Caco-2 (cell line): ENCODE measurements around the gene ITPRIP. TPM values are rescaled to one million over a fixed set of nuclear protein-coding genes. Genes with fewer than 3 reads are reported as not detected.

Source experiments
- BruUV-seq: library from RNA; stranded (reverse); fragments of 400-500 nt; replicated peaks from 2 replicates; lab custom pipeline; 2021; lab: Mats Ljungman, UMichigan
- CTCF ChIA-PET: fragments of 300-600 bp; sonication (Branson Sonifier 250); formaldehyde crosslinking; loops from one replicate; lab custom pipeline; 2022; ENCODE audit warnings: antibody characterized with exemption; lab: Charles Lee
- POLR2A ChIA-PET: fragments of 300-600 bp; sonication (Branson Sonifier 250); formaldehyde crosslinking; loops from one replicate; lab custom pipeline; 2022; ENCODE audit warnings: antibody characterized with exemption; lab: Charles Lee
- DNase-seq, 2 experiments: peaks; one replicate each; pipeline versions ENCODE4 v3.0.0 to v3.0.0-alpha.2; 2020 to 2022
- H3K27me3 ChIP-seq: replicated peaks from 2 replicates; pipeline ENCODE4 v1.6.0; 2011; ENCODE audit warnings: low read length; ENCODE audit not compliant: control insufficient read depth, insufficient read depth
- H3K36me3 ChIP-seq: 2 replicates; pipeline ENCODE4 v1.5.1; 2011; ENCODE audit warnings: low read length; ENCODE audit not compliant: control insufficient read depth, insufficient read depth
- H3K4me1 ChIP-seq: fragments of 250-450 bp; sonication (Bioruptor Pico); 2 replicates; pipeline ENCODE4 v1.5.1; 2020; ENCODE audit warnings: mild to moderate bottlenecking
- H3K4me3 ChIP-seq: 2 replicates; pipeline ENCODE4 v1.5.1; 2011; ENCODE audit warnings: low read depth, mild to moderate bottlenecking, control low read depth, low read length
- H3K9me3 ChIP-seq: fragments of 250-450 bp; sonication (Bioruptor Pico); 2 replicates; pipeline ENCODE4 v1.5.1; 2020; ENCODE audit warnings: mild to moderate bottlenecking, moderate library complexity
- H3K27ac Mint-ChIP-seq: one replicate; pipeline ENCODE4 v1.8.0; 2022; ENCODE audit warnings: mixed read lengths; ENCODE audit not compliant: unreplicated experiment
- H3K27me3 Mint-ChIP-seq: one replicate; pipeline ENCODE4 v1.8.0; 2022; ENCODE audit warnings: mixed read lengths; ENCODE audit not compliant: insufficient read depth, unreplicated experiment
- H3K36me3 Mint-ChIP-seq: one replicate; pipeline ENCODE4 v1.8.0; 2022; ENCODE audit warnings: mild to moderate bottlenecking, mixed read lengths; ENCODE audit not compliant: insufficient read depth, unreplicated experiment
- H3K4me1 Mint-ChIP-seq: one replicate; pipeline ENCODE4 v1.8.0; 2022; ENCODE audit warnings: low read depth, mixed read lengths; ENCODE audit not compliant: unreplicated experiment
- H3K4me3 Mint-ChIP-seq: one replicate; pipeline ENCODE4 v1.8.0; 2022; ENCODE audit warnings: mild to moderate bottlenecking, moderate library complexity, mixed read lengths; ENCODE audit not compliant: unreplicated experiment
- H3K9me3 Mint-ChIP-seq: one replicate; pipeline ENCODE4 v1.8.0; 2022; ENCODE audit warnings: mixed read lengths; ENCODE audit not compliant: unreplicated experiment
- intact Hi-C: fragments of 100-400 bp; cut with micrococcal nuclease; formaldehyde crosslinking; loops from one replicate; pipeline ENCODE4 v1.10.0; 2022; ENCODE audit not compliant: unreplicated experiment
- total RNA-seq: library from RNA; stranded (reverse); gene quantifications from 2 replicates; pipeline ENCODE4 v1.2.3, GENCODE V29; 2022
- TF ChIP-seq, protein P1 (sequence below), 2 experiments: fragments of 200-600 bp in 1 of 2; IDR thresholded peaks; 1 replicate in 1 of 2; 2 replicates in 1 of 2; pipeline versions ENCODE4 v1.5.1 to v1.8.0; 2011 to 2022; ENCODE audit warnings: antibody characterized with exemption in 1 of 2, control low read depth in 1 of 2, inconsistent platforms in 1 of 2, low read depth in 1 of 2, low read length in 1 of 2, mild to moderate bottlenecking in 1 of 2, moderate library complexity in 1 of 2; ENCODE audit not compliant: insufficient read depth in 1 of 2, severe bottlenecking in 1 of 2, unreplicated experiment in 1 of 2

The ITPRIP gene
- total RNA-seq, 1 experiment from 2014 or later = 3.1 TPM

DNA sequence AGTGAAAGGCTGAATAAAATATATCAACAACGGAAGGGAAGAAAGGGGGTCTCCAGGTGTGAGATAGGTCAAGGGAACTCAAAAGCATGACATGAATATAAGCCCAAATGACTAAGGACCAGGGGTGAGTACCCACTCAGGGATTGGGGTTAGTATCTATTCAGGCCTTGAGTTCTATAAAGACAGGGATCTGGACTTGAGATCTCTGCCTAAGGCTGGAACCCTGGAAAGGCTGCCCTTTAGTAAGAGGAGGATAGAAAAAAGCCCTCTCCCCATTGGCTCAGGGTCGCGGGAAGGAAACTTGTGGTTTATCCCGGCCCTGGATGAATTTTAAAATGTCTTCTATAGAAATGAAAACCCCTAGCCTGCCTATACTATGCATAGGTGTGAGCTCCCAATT is 2.4 kb upstream of the ITPRIP start:
- H3K9me3 ChIP-seq = no peaks in the 10 kb centered on the region
- H3K4me3 Mint-ChIP-seq = no peak overlapping the region
- BruUV-seq = no TSS peak
- TF ChIP-seq, protein P1, sequence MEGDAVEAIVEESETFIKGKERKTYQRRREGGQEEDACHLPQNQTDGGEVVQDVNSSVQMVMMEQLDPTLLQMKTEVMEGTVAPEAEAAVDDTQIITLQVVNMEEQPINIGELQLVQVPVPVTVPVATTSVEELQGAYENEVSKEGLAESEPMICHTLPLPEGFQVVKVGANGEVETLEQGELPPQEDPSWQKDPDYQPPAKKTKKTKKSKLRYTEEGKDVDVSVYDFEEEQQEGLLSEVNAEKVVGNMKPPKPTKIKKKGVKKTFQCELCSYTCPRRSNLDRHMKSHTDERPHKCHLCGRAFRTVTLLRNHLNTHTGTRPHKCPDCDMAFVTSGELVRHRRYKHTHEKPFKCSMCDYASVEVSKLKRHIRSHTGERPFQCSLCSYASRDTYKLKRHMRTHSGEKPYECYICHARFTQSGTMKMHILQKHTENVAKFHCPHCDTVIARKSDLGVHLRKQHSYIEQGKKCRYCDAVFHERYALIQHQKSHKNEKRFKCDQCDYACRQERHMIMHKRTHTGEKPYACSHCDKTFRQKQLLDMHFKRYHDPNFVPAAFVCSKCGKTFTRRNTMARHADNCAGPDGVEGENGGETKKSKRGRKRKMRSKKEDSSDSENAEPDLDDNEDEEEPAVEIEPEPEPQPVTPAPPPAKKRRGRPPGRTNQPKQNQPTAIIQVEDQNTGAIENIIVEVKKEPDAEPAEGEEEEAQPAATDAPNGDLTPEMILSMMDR (IDR thresholded peaks at IDR 0.05; ENCODE audit: insufficient read depth in 1 of 2, low read depth in 1 of 2, low read length in 1 of 2, severe bottlenecking in 1 of 2, unreplicated experiment in 1 of 2) = no peak
- no peaks in the 10 kb centered on the region for H3K9me3 Mint-ChIP-seq
- intact Hi-C loops = no loop called here
- H3K27ac Mint-ChIP-seq = no peak overlapping the region
- POLR2A ChIA-PET = no interaction called here
- CTCF ChIA-PET = no interaction called here
- DNase-seq = no peak
- no peaks in the 10 kb centered on the region for H3K36me3 Mint-ChIP-seq
- no peak overlapping the region for H3K4me3 ChIP-seq
- H3K27me3 Mint-ChIP-seq = no peaks in the 10 kb centered on the region
- H3K4me1 Mint-ChIP-seq = peaks cover 17% of the 10 kb centered on the region
- peaks cover 22% of the 10 kb centered on the region for H3K4me1 ChIP-seq
- H3K27me3 ChIP-seq = no peaks in the 10 kb centered on the region
- no peaks in the 10 kb centered on the region for H3K36me3 ChIP-seq

DNA sequence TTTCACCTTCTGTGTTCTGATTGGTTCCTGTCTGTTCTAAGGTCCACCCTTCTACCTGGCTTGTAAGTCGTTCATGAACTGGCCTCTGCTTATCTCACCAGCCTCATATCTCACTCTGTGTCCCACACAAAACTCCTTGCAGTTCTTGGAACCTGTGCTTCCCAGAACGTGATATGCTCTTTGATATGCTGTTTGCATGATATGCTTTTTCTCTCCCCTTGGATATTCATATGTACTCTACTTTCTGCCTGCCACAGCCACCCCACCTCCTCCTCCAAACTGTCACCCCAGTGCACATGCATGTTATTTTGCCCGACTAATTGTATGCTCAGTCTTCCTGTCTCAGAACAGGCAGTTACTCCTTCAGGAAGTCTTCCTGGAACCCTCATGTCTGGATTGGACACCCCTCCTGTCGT is 1.9 kb upstream of the ITPRIP start:
- H3K36me3 ChIP-seq = no peaks in the 10 kb centered on the region
- H3K9me3 Mint-ChIP-seq = no peaks in the 10 kb centered on the region
- H3K4me3 Mint-ChIP-seq = peak overlapping the region; percentile 99
- no peak overlapping the region for H3K4me3 ChIP-seq
- POLR2A ChIA-PET = no interaction called here
- H3K27me3 Mint-ChIP-seq = no peaks in the 10 kb centered on the region
- H3K4me1 ChIP-seq = peaks cover 22% of the 10 kb centered on the region
- intact Hi-C loops = no loop called here
- peaks cover 17% of the 10 kb centered on the region for H3K4me1 Mint-ChIP-seq
- H3K9me3 ChIP-seq = no peaks in the 10 kb centered on the region
- BruUV-seq = no TSS peak
- TF ChIP-seq, protein P1 (IDR thresholded peaks at IDR 0.05; ENCODE audit: insufficient read depth in 1 of 2, low read depth in 1 of 2, low read length in 1 of 2, severe bottlenecking in 1 of 2, unreplicated experiment in 1 of 2) = no peak
- CTCF ChIA-PET = no interaction called here
- no peak for DNase-seq
- H3K36me3 Mint-ChIP-seq = no peaks in the 10 kb centered on the region
- no peak overlapping the region for H3K27ac Mint-ChIP-seq
- H3K27me3 ChIP-seq = no peaks in the 10 kb centered on the region

DNA sequence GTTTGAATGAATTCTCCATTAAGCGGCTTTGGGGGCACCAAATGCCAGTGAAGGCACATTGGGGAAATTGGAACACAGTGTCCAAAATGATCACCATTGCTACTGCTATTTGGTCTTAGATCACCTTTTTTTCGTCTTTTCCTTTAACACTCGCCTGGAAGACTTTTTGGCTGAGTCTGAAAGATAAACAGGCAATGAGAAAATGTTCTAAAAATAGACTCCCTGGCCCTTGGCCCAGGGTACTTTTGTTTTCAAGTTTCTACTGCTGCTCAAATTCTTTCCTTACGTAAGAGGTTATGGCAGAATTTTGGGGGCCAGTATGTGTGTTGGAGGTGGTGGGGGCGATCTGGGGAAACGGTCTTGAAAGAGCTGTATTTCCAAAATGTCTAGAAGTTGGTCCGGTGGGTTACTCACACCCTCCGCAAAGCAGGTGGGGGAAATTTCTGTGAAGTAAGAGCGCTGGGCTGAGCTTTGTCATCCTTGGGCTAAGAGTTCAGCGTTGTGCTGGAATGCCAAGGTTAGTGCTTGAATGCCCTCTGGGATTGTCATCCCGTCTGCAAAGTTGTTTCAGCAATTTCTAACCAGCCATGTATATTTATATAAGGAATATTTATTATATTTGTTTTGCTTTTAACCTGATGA is 1.3 kb upstream of the ITPRIP start:
- CTCF ChIA-PET = interaction anchor here (0.7 to 1.1 kb wide), 2 partner anchors 10 to 14 kb away, joined by 3 read pairs; partner anchors contain the start of gene CFAP58
- no peak overlapping the region for H3K27ac Mint-ChIP-seq
- Histone ChIP-seq H3K4me3 (no peak overlapping the region), H3K27me3 (no peaks in the 10 kb centered on the region), H3K36me3 (no peaks in the 10 kb centered on the region), H3K9me3 (no peaks in the 10 kb centered on the region), H3K4me1 (peaks cover 22% of the 10 kb centered on the region)
- TF ChIP-seq, protein P1 (IDR thresholded peaks at IDR 0.05; ENCODE audit: insufficient read depth in 1 of 2, low read depth in 1 of 2, low read length in 1 of 2, severe bottlenecking in 1 of 2, unreplicated experiment in 1 of 2) = no peak
- POLR2A ChIA-PET = no interaction called here
- BruUV-seq = no TSS peak
- H3K4me3 Mint-ChIP-seq = peak overlapping the region; percentile 99
- DNase-seq = peak in 1 of 2 experiments; percentile 34
- H3K27me3 Mint-ChIP-seq = no peaks in the 10 kb centered on the region
- no peaks in the 10 kb centered on the region for H3K36me3 Mint-ChIP-seq
- H3K4me1 Mint-ChIP-seq = peaks cover 17% of the 10 kb centered on the region
- intact Hi-C loops = loop anchor here (2.0 kb wide), 1 partner anchor 49 kb away; no protein-coding TSS in a partner anchor
- no peaks in the 10 kb centered on the region for H3K9me3 Mint-ChIP-seq
